Left ventricle myocardium inferior (tissue), 1 donor: ENCODE measurements around the gene MED13L. TPM values are rescaled to one million over a fixed set of nuclear protein-coding genes. Genes with fewer than 3 reads are reported as not detected.

Experiments used
- DNase-seq: peaks from one replicate; pipeline ENCODE4 v3.0.0-alpha.2; 2020
- H3K27ac ChIP-seq: fragments of 200-600 bp; replicated peaks from 2 replicates; pipeline ENCODE4 v1.8.0; 2021
- H3K27me3 ChIP-seq: fragments of 200-600 bp; 2 replicates; pipeline ENCODE4 v1.8.0; 2021; ENCODE audit warnings: low read depth
- H3K36me3 ChIP-seq: fragments of 200-600 bp; 2 replicates; pipeline ENCODE4 v1.8.0; 2021
- H3K4me1 ChIP-seq: fragments of 200-600 bp; 2 replicates; pipeline ENCODE4 v1.8.0; 2021
- H3K4me3 ChIP-seq: fragments of 200-600 bp; 2 replicates; pipeline ENCODE4 v1.8.0; 2021; ENCODE audit warnings: mild to moderate bottlenecking, moderate library complexity
- H3K9me3 ChIP-seq: fragments of 200-600 bp; replicated peaks from 2 replicates; pipeline ENCODE4 v1.8.0; 2021
- CTCF ChIP-seq: fragments of 200-600 bp; IDR thresholded peaks from 2 replicates; pipeline ENCODE4 v1.8.0; 2021; ENCODE audit warnings: antibody characterized with exemption, mild to moderate bottlenecking, borderline replicate concordance
- intact Hi-C: fragments of 100-400 bp; cut with micrococcal nuclease; formaldehyde crosslinking; loops from one replicate; pipeline ENCODE4 v1.11.0; 2022
- total RNA-seq: library from RNA; stranded (reverse); fragmentation: NEBNext Ultra II Directional; extraction: Animal tissue kit (Norgen Biotek cat#: 25700); gene quantifications from one replicate; pipeline ENCODE4 v1.2.1, GENCODE V29; 2021
- donor health status: DM: no; HTN: yes; CAD: no; lungs with severe emphysema.

MED13L gene
- total RNA-seq, 1 donor from 2014 or later: 55.0 TPM

GRCh38 chr12:116267948-116268347 is 9.5 kb downstream of the MED13L start:
- H3K27ac ChIP-seq: no peak overlapping the region
- H3K4me1 ChIP-seq: peaks cover 88% of the 10 kb centered on the region
- H3K27me3 ChIP-seq: no peaks in the 10 kb centered on the region
- TF ChIP-seq CTCF: no peak
- intact Hi-C loops: no loop called here
- DNase-seq: no peak
- no peak overlapping the region for H3K4me3 ChIP-seq
- H3K36me3 ChIP-seq: no peaks in the 10 kb centered on the region
- no peaks in the 10 kb centered on the region for H3K9me3 ChIP-seq

- peaks cover 89% of the 10 kb centered on the region for H3K4me1 ChIP-seq
- no peaks in the 10 kb centered on the region for H3K9me3 ChIP-seq
- no peaks in the 10 kb centered on the region for H3K27me3 ChIP-seq
- TF ChIP-seq CTCF: no peak
- no peak overlapping the region for H3K4me3 ChIP-seq
- H3K27ac ChIP-seq: no peak overlapping the region
- DNase-seq: no peak
- intact Hi-C loops: no loop called here
- H3K36me3 ChIP-seq: no peaks in the 10 kb centered on the region
Measured at GRCh38 chr12:116266631-116267349, 10.7 kb downstream of the MED13L start.

GRCh38 chr12:116266168-116266601 is 11.3 kb downstream of the MED13L start:
- Histone ChIP-seq H3K4me1 (peaks cover 96% of the 10 kb centered on the region), H3K27me3 (no peaks in the 10 kb centered on the region), H3K27ac (no peak overlapping the region), H3K36me3 (no peaks in the 10 kb centered on the region), H3K4me3 (no peak overlapping the region), H3K9me3 (no peaks in the 10 kb centered on the region)
- DNase-seq: no peak
- intact Hi-C loops: no loop called here
- no peak for TF ChIP-seq CTCF

- H3K9me3 ChIP-seq: no peaks in the 10 kb centered on the region
- intact Hi-C loops: no loop called here
- no peak overlapping the region for H3K4me3 ChIP-seq
- peaks cover 98% of the 10 kb centered on the region for H3K4me1 ChIP-seq
- H3K27me3 ChIP-seq: no peaks in the 10 kb centered on the region
- no peak for TF ChIP-seq CTCF
- no peaks in the 10 kb centered on the region for H3K36me3 ChIP-seq
- no peak overlapping the region for H3K27ac ChIP-seq
- DNase-seq: no peak
Measured at GRCh38 chr12:116265351-116266147, 11.9 kb downstream of the MED13L start.

- intact Hi-C loops: no loop called here
Measured at GRCh38 chr12:116264525-116265070, 12.9 kb downstream of the MED13L start.

More at GRCh38 chr12:116264525-116265070, 12.9 kb downstream of the MED13L start:
- Histone ChIP-seq H3K36me3 (no peaks in the 10 kb centered on the region), H3K4me3 (no peak overlapping the region), H3K4me1 (peaks cover 98% of the 10 kb centered on the region), H3K27me3 (no peaks in the 10 kb centered on the region), H3K27ac (no peak overlapping the region), H3K9me3 (no peaks in the 10 kb centered on the region)
- no peak for TF ChIP-seq CTCF
- DNase-seq: no peak
